ENCODE data around the gene ANKRD44.

The ANKRD44 gene

GRCh38 chr2:197277794-197278193 is 32.8 kb downstream of the ANKRD44 start:
- Histone ChIP-seq H3K4me2 (ENCODE audit: low read length) (no peak overlapping the region), H3K18ac (ENCODE audit: low read length) (no peak overlapping the region), H2AFZ (ENCODE audit: insufficient read depth, low read length, poor library complexity) (no peak overlapping the region), H3K27me3 (ENCODE audit: insufficient read depth, low read length) (no peaks in the 10 kb centered on the region), H2BK5ac (ENCODE audit: low read depth, low read length, poor library complexity) (no peak overlapping the region), H3K4ac (ENCODE audit: low read depth, low read length) (no peak overlapping the region), H3K4me3 (ENCODE audit: low read depth, low read length) (no peak overlapping the region), H4K91ac (ENCODE audit: low read depth, low read length) (no peak overlapping the region), H3K27ac (ENCODE audit: low read depth, low read length) (no peak overlapping the region), H2BK120ac (ENCODE audit: insufficient read depth, low read length, poor library complexity) (no peak overlapping the region), H3K79me1 (ENCODE audit: low read length) (no peaks in the 10 kb centered on the region), H3K79me2 (ENCODE audit: control insufficient read depth, insufficient read depth, low read length, poor library complexity) (no peaks in the 10 kb centered on the region), H4K8ac (ENCODE audit: low read depth, low read length) (no peak overlapping the region), H3K14ac (ENCODE audit: low read length) (no peak overlapping the region), H3K9ac (ENCODE audit: low read length) (no peak overlapping the region), H2BK12ac (ENCODE audit: low read length) (no peak overlapping the region), H3K36me3 (ENCODE audit: control insufficient read depth in 1 of 2, insufficient read depth in 2 of 2, low read length in 2 of 2) (no peaks in the 10 kb centered on the region), H4K12ac (ENCODE audit: low read depth, low read length) (no peak overlapping the region), H2AK5ac (ENCODE audit: low read length) (no peak overlapping the region), H3K23ac (ENCODE audit: low read length) (no peak overlapping the region), H3K9me3 (ENCODE audit: insufficient read depth, low read depth, low read length) (no peaks in the 10 kb centered on the region), H3K4me1 (ENCODE audit: control insufficient read depth in 1 of 2, insufficient read depth in 2 of 2, low read length in 2 of 2) (no peaks in the 10 kb centered on the region)
- WGBS (ENCODE audit: extremely low coverage, insufficient coverage, insufficient read length) = no CpG with 5 or more reads among the region's 5 CpGs
- no peak for DNase-seq

- H2BK120ac ChIP-seq (ENCODE audit: insufficient read depth, low read length, poor library complexity) = no peak overlapping the region
- no peak overlapping the region for H3K4me2 ChIP-seq (ENCODE audit: low read length)
- no CpG with 5 or more reads among the region's 2 CpGs for WGBS (ENCODE audit: extremely low coverage, insufficient coverage, insufficient read length)
- H4K8ac ChIP-seq (ENCODE audit: low read depth, low read length) = no peak overlapping the region
- H3K18ac ChIP-seq (ENCODE audit: low read length) = no peak overlapping the region
- no peaks in the 10 kb centered on the region for H3K4me1 ChIP-seq (ENCODE audit: control insufficient read depth in 1 of 2, insufficient read depth in 2 of 2, low read length in 2 of 2)
- H3K4me3 ChIP-seq (ENCODE audit: low read depth, low read length) = no peak overlapping the region
- H3K4ac ChIP-seq (ENCODE audit: low read depth, low read length) = no peak overlapping the region
- no peak overlapping the region for H2BK5ac ChIP-seq (ENCODE audit: low read depth, low read length, poor library complexity)
- H3K27me3 ChIP-seq (ENCODE audit: insufficient read depth, low read length) = no peaks in the 10 kb centered on the region
- no peaks in the 10 kb centered on the region for H3K79me1 ChIP-seq (ENCODE audit: low read length)
- no peak overlapping the region for H4K12ac ChIP-seq (ENCODE audit: low read depth, low read length)
- H2AFZ ChIP-seq (ENCODE audit: insufficient read depth, low read length, poor library complexity) = no peak overlapping the region
- H3K9ac ChIP-seq (ENCODE audit: low read length) = no peak overlapping the region
- H2AK5ac ChIP-seq (ENCODE audit: low read length) = no peak overlapping the region
- no peak overlapping the region for H4K91ac ChIP-seq (ENCODE audit: low read depth, low read length)
- H3K14ac ChIP-seq (ENCODE audit: low read length) = no peak overlapping the region
- H3K36me3 ChIP-seq (ENCODE audit: control insufficient read depth in 1 of 2, insufficient read depth in 2 of 2, low read length in 2 of 2) = no peaks in the 10 kb centered on the region
- no peak overlapping the region for H3K27ac ChIP-seq (ENCODE audit: low read depth, low read length)
- no peak for DNase-seq
- no peak overlapping the region for H3K23ac ChIP-seq (ENCODE audit: low read length)
- no peaks in the 10 kb centered on the region for H3K79me2 ChIP-seq (ENCODE audit: control insufficient read depth, insufficient read depth, low read length, poor library complexity)
- no peaks in the 10 kb centered on the region for H3K9me3 ChIP-seq (ENCODE audit: insufficient read depth, low read depth, low read length)
- no peak overlapping the region for H2BK12ac ChIP-seq (ENCODE audit: low read length)
Measured at GRCh38 chr2:197276156-197276555, 34.4 kb downstream of the ANKRD44 start.

GRCh38 chr2:197274937-197275336 is 35.6 kb downstream of the ANKRD44 start:
- WGBS (ENCODE audit: extremely low coverage, insufficient coverage, insufficient read length) = no CpG with 5 or more reads among the region's 3 CpGs
- Histone ChIP-seq H3K4ac (ENCODE audit: low read depth, low read length) (no peak overlapping the region), H2BK5ac (ENCODE audit: low read depth, low read length, poor library complexity) (no peak overlapping the region), H2BK12ac (ENCODE audit: low read length) (no peak overlapping the region), H3K23ac (ENCODE audit: low read length) (no peak overlapping the region), H3K36me3 (ENCODE audit: control insufficient read depth in 1 of 2, insufficient read depth in 2 of 2, low read length in 2 of 2) (no peaks in the 10 kb centered on the region), H2AFZ (ENCODE audit: insufficient read depth, low read length, poor library complexity) (no peak overlapping the region), H4K91ac (ENCODE audit: low read depth, low read length) (no peak overlapping the region), H3K27me3 (ENCODE audit: insufficient read depth, low read length) (no peaks in the 10 kb centered on the region), H3K14ac (ENCODE audit: low read length) (no peak overlapping the region), H3K9me3 (ENCODE audit: insufficient read depth, low read depth, low read length) (no peaks in the 10 kb centered on the region), H4K12ac (ENCODE audit: low read depth, low read length) (no peak overlapping the region), H4K8ac (ENCODE audit: low read depth, low read length) (no peak overlapping the region), H2BK120ac (ENCODE audit: insufficient read depth, low read length, poor library complexity) (no peak overlapping the region), H3K4me2 (ENCODE audit: low read length) (no peak overlapping the region), H3K4me1 (ENCODE audit: control insufficient read depth in 1 of 2, insufficient read depth in 2 of 2, low read length in 2 of 2) (peaks cover 0 to 2% of the 10 kb centered on the region in 2 experiments), H3K79me2 (ENCODE audit: control insufficient read depth, insufficient read depth, low read length, poor library complexity) (no peaks in the 10 kb centered on the region), H3K4me3 (ENCODE audit: low read depth, low read length) (no peak overlapping the region), H2AK5ac (ENCODE audit: low read length) (no peak overlapping the region), H3K9ac (ENCODE audit: low read length) (no peak overlapping the region), H3K79me1 (ENCODE audit: low read length) (no peaks in the 10 kb centered on the region), H3K18ac (ENCODE audit: low read length) (no peak overlapping the region), H3K27ac (ENCODE audit: low read depth, low read length) (no peak overlapping the region)
- no peak for DNase-seq

- Histone ChIP-seq H3K4me1 (ENCODE audit: control insufficient read depth in 1 of 2, insufficient read depth in 2 of 2, low read length in 2 of 2) (peaks cover 0 to 2% of the 10 kb centered on the region in 2 experiments), H3K79me2 (ENCODE audit: control insufficient read depth, insufficient read depth, low read length, poor library complexity) (no peaks in the 10 kb centered on the region), H3K4me3 (ENCODE audit: low read depth, low read length) (no peak overlapping the region), H3K14ac (ENCODE audit: low read length) (no peak overlapping the region), H4K91ac (ENCODE audit: low read depth, low read length) (no peak overlapping the region), H4K12ac (ENCODE audit: low read depth, low read length) (no peak overlapping the region), H2BK120ac (ENCODE audit: insufficient read depth, low read length, poor library complexity) (no peak overlapping the region), H3K27ac (ENCODE audit: low read depth, low read length) (no peak overlapping the region), H3K18ac (ENCODE audit: low read length) (no peak overlapping the region), H3K4me2 (ENCODE audit: low read length) (no peak overlapping the region), H3K9ac (ENCODE audit: low read length) (no peak overlapping the region), H4K8ac (ENCODE audit: low read depth, low read length) (no peak overlapping the region), H2AK5ac (ENCODE audit: low read length) (no peak overlapping the region), H3K27me3 (ENCODE audit: insufficient read depth, low read length) (no peaks in the 10 kb centered on the region), H3K79me1 (ENCODE audit: low read length) (no peaks in the 10 kb centered on the region), H3K23ac (ENCODE audit: low read length) (no peak overlapping the region), H3K4ac (ENCODE audit: low read depth, low read length) (no peak overlapping the region), H3K9me3 (ENCODE audit: insufficient read depth, low read depth, low read length) (no peaks in the 10 kb centered on the region), H2BK5ac (ENCODE audit: low read depth, low read length, poor library complexity) (no peak overlapping the region), H2BK12ac (ENCODE audit: low read length) (no peak overlapping the region), H2AFZ (ENCODE audit: insufficient read depth, low read length, poor library complexity) (no peak overlapping the region), H3K36me3 (ENCODE audit: control insufficient read depth in 1 of 2, insufficient read depth in 2 of 2, low read length in 2 of 2) (no peaks in the 10 kb centered on the region)
- no peak for DNase-seq
- WGBS (ENCODE audit: extremely low coverage, insufficient coverage, insufficient read length) = no CpG with 5 or more reads among the region's 6 CpGs
Measured at GRCh38 chr2:197274349-197274748, 36.2 kb downstream of the ANKRD44 start.

All from trophoblast cell (in vitro differentiated cells and primary cell).